ENCODE results near the gene SP4. TPM values are rescaled to one million over a fixed set of nuclear protein-coding genes. Genes with fewer than 3 reads are reported as not detected.

The SP4 gene
- total and polyA plus RNA-seq, 4 donors: 1.0 to 8.3 (median 5.1) TPM

DNA sequence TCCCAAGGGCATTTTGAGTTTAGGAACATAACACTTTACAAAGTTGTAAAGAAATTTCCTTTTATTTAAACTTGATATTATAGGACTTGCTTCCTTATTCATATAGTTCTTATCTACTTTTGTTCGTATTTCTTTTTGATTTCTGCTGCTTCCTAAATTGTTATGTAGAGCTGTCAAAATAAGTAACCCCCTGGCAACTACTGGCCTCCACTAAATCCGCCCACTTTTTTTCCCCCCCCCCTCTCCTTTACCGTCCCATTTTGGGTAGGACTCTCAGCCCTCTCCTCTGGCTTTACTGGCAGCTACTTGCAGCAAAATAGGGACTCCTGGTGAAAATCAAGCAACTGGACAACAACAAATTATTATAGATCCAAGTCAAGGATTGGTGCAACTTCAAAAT lies 1.1 kb downstream of the SP4 start:
- Histone ChIP-seq H3K36me3 (ENCODE audit: control insufficient read depth in 1 of 2, insufficient read depth in 2 of 2, low read length in 1 of 2) (no peaks in the 10 kb centered on the region), H3K9me3 (ENCODE audit: control insufficient read depth, low read length) (no peaks in the 10 kb centered on the region), H3K4me3 (ENCODE audit: low read length in 2 of 2) (peak overlapping the region in 1 of 2 donors; percentile 88), H3K27ac (ENCODE audit: low read depth in 1 of 2, low read length in 2 of 2) (no peak overlapping the region), H3K4me1 (ENCODE audit: control insufficient read depth in 1 of 2, insufficient read depth in 2 of 2, low read length in 2 of 2) (peaks cover 3 to 4% of the 10 kb centered on the region in 2 donors), H3K27me3 (ENCODE audit: control insufficient read depth in 1 of 2, insufficient read depth in 2 of 2, low read length in 1 of 2) (no peaks in the 10 kb centered on the region)
- ATAC-seq (ENCODE audit: low FRiP score): no peak
- intact Hi-C loops (cut with DNase I): loop anchor here in 1 of 2 donors (10.0 kb wide), 1 partner anchor 656 kb away; no protein-coding TSS in a partner anchor
- DNase-seq: no peak
- WGBS, 2 donors: 15 to 29% methylated on average over 3 of the region's 3 CpGs

- H3K27me3 ChIP-seq (ENCODE audit: control insufficient read depth in 1 of 2, insufficient read depth in 2 of 2, low read length in 1 of 2): no peaks in the 10 kb centered on the region
- no peak overlapping the region for H3K4me3 ChIP-seq (ENCODE audit: low read length in 2 of 2)
- H3K9me3 ChIP-seq (ENCODE audit: control insufficient read depth, low read length): no peaks in the 10 kb centered on the region
- DNase-seq (no peak), ATAC-seq (ENCODE audit: low FRiP score) (no peak)
- WGBS, 2 donors: 79% methylated on average over 8 of the region's 8 CpGs
- no peak overlapping the region for H3K27ac ChIP-seq (ENCODE audit: low read depth in 1 of 2, low read length in 2 of 2)
- H3K4me1 ChIP-seq (ENCODE audit: control insufficient read depth in 1 of 2, insufficient read depth in 2 of 2, low read length in 2 of 2): peaks cover 3 to 4% of the 10 kb centered on the region in 2 donors
- no peaks in the 10 kb centered on the region for H3K36me3 ChIP-seq (ENCODE audit: control insufficient read depth in 1 of 2, insufficient read depth in 2 of 2, low read length in 1 of 2)
- intact Hi-C loops (cut with DNase I): loop anchor here in 1 of 2 donors (10.0 kb wide), 1 partner anchor 655 kb away; no protein-coding TSS in a partner anchor
Measured at GRCh38 chr7:21429786-21430574, 2.1 kb downstream of the SP4 start.

DNA sequence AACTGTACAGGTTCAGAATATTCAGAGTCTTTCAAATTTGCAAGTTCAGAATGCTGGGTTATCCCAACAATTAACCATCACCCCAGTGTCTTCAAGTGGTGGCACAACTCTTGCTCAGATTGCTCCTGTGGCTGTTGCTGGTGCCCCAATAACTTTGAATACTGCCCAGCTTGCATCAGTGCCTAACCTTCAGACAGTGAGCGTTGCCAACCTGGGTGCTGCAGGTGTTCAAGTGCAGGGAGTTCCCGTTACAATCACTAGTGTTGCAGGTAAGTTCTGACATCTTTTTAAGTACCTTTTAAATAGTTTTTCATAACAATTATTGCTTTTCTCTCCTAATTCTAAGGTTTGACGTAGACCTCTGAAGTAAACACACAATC lies 2.7 kb downstream of the SP4 start:
- DNase-seq (no peak), ATAC-seq (ENCODE audit: low FRiP score) (no peak)
- Histone ChIP-seq H3K27me3 (ENCODE audit: control insufficient read depth in 1 of 2, insufficient read depth in 2 of 2, low read length in 1 of 2) (no peaks in the 10 kb centered on the region), H3K9me3 (ENCODE audit: control insufficient read depth, low read length) (no peaks in the 10 kb centered on the region), H3K27ac (ENCODE audit: low read depth in 1 of 2, low read length in 2 of 2) (no peak overlapping the region), H3K4me3 (ENCODE audit: low read length in 2 of 2) (no peak overlapping the region), H3K36me3 (ENCODE audit: control insufficient read depth in 1 of 2, insufficient read depth in 2 of 2, low read length in 1 of 2) (no peaks in the 10 kb centered on the region), H3K4me1 (ENCODE audit: control insufficient read depth in 1 of 2, insufficient read depth in 2 of 2, low read length in 2 of 2) (peaks cover 3 to 4% of the 10 kb centered on the region in 2 donors)
- 86 to 94% methylated on average over 3 of the region's 3 CpGs for WGBS, 2 donors
- intact Hi-C loops (cut with DNase I): no loop called here

GRCh38 chr7:21443149-21443841 lies 15.4 kb downstream of the SP4 start:
- Histone ChIP-seq H3K4me1 (ENCODE audit: control insufficient read depth in 1 of 2, insufficient read depth in 2 of 2, low read length in 2 of 2) (no peaks in the 10 kb centered on the region), H3K4me3 (ENCODE audit: low read length in 2 of 2) (no peak overlapping the region), H3K9me3 (ENCODE audit: control insufficient read depth, low read length) (no peaks in the 10 kb centered on the region), H3K27ac (ENCODE audit: low read depth in 1 of 2, low read length in 2 of 2) (no peak overlapping the region), H3K27me3 (ENCODE audit: control insufficient read depth in 1 of 2, insufficient read depth in 2 of 2, low read length in 1 of 2) (no peaks in the 10 kb centered on the region), H3K36me3 (ENCODE audit: control insufficient read depth in 1 of 2, insufficient read depth in 2 of 2, low read length in 1 of 2) (no peaks in the 10 kb centered on the region)
- ATAC-seq (ENCODE audit: low FRiP score) (no peak), DNase-seq (no peak)
- intact Hi-C loops (cut with DNase I): no loop called here
- WGBS, 2 donors: 94 to 95% methylated on average over 7 of the region's 7 CpGs

GRCh38 chr7:21448974-21449373 lies 21.1 kb downstream of the SP4 start:
- DNase-seq (no peak), ATAC-seq (ENCODE audit: low FRiP score) (no peak)
- H3K27me3 ChIP-seq (ENCODE audit: control insufficient read depth in 1 of 2, insufficient read depth in 2 of 2, low read length in 1 of 2): no peaks in the 10 kb centered on the region
- intact Hi-C loops (cut with DNase I): no loop called here
- no peak overlapping the region for H3K27ac ChIP-seq (ENCODE audit: low read depth in 1 of 2, low read length in 2 of 2)
- H3K4me3 ChIP-seq (ENCODE audit: low read length in 2 of 2): no peak overlapping the region
- no peaks in the 10 kb centered on the region for H3K4me1 ChIP-seq (ENCODE audit: control insufficient read depth in 1 of 2, insufficient read depth in 2 of 2, low read length in 2 of 2)
- peaks cover 0 to 3% of the 10 kb centered on the region in 2 donors for H3K36me3 ChIP-seq (ENCODE audit: control insufficient read depth in 1 of 2, insufficient read depth in 2 of 2, low read length in 1 of 2)
- 91 to 94% methylated on average over 6 of the region's 6 CpGs for WGBS, 2 donors
- H3K9me3 ChIP-seq (ENCODE audit: control insufficient read depth, low read length): no peaks in the 10 kb centered on the region

DNA sequence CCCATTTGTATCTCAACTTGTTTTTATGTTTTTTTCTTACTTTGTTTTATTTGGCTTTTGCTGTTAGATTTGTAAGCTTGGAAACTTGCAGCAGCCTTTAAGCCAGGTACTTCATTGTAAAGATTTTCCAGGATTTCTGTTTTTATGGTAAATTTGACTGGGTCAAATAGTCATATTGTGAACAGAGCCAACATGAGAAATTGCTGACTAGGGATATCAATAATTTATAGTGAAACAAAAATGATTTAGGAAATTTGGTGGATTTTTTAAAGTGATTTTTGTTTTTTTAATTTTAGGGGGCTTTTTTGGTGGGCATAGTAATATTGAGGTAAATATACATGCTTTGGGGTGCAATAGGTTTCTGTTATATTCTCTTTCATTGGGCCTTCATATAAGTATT lies 22.2 kb downstream of the SP4 start:
- Histone ChIP-seq H3K27ac (ENCODE audit: low read depth in 1 of 2, low read length in 2 of 2) (no peak overlapping the region), H3K27me3 (ENCODE audit: control insufficient read depth in 1 of 2, insufficient read depth in 2 of 2, low read length in 1 of 2) (no peaks in the 10 kb centered on the region), H3K9me3 (ENCODE audit: control insufficient read depth, low read length) (no peaks in the 10 kb centered on the region), H3K36me3 (ENCODE audit: control insufficient read depth in 1 of 2, insufficient read depth in 2 of 2, low read length in 1 of 2) (peaks cover 0 to 3% of the 10 kb centered on the region in 2 donors), H3K4me3 (ENCODE audit: low read length in 2 of 2) (no peak overlapping the region), H3K4me1 (ENCODE audit: control insufficient read depth in 1 of 2, insufficient read depth in 2 of 2, low read length in 2 of 2) (no peaks in the 10 kb centered on the region)
- ATAC-seq (ENCODE audit: low FRiP score) (no peak), DNase-seq (no peak)
- intact Hi-C loops (cut with DNase I): no loop called here

DNA sequence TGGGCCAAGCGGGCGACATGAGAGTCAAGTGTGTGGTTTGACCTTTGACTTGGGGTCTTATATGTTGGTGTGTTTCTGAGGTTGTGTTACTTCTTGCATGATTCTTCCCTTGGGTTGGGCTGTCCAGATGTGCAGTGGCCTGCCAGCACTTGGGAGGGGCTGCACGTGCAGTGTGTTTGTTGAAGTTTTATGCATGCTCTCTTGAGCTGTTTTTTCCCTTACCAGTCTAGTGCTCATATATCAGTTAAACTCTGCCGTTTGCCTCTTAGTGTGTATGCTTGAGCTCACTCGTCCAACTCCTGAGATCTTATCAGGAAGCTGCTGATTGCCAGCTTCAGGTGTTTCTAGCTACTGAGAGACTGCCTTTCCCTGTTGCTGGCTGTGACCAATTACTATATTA lies 23.1 kb downstream of the SP4 start:
- Histone ChIP-seq H3K9me3 (ENCODE audit: control insufficient read depth, low read length) (no peaks in the 10 kb centered on the region), H3K36me3 (ENCODE audit: control insufficient read depth in 1 of 2, insufficient read depth in 2 of 2, low read length in 1 of 2) (peaks cover 0 to 3% of the 10 kb centered on the region in 2 donors), H3K27ac (ENCODE audit: low read depth in 1 of 2, low read length in 2 of 2) (no peak overlapping the region), H3K4me3 (ENCODE audit: low read length in 2 of 2) (no peak overlapping the region), H3K27me3 (ENCODE audit: control insufficient read depth in 1 of 2, insufficient read depth in 2 of 2, low read length in 1 of 2) (no peaks in the 10 kb centered on the region), H3K4me1 (ENCODE audit: control insufficient read depth in 1 of 2, insufficient read depth in 2 of 2, low read length in 2 of 2) (no peaks in the 10 kb centered on the region)
- ATAC-seq (ENCODE audit: low FRiP score) (no peak), DNase-seq (no peak)
- WGBS, 2 donors: 88 to 91% methylated on average over 5 of the region's 5 CpGs
- intact Hi-C loops (cut with DNase I): no loop called here

- H3K36me3 ChIP-seq (ENCODE audit: control insufficient read depth in 1 of 2, insufficient read depth in 2 of 2, low read length in 1 of 2): no peaks in the 10 kb centered on the region
- ATAC-seq (ENCODE audit: low FRiP score) (no peak), DNase-seq (no peak)
- no peaks in the 10 kb centered on the region for H3K9me3 ChIP-seq (ENCODE audit: control insufficient read depth, low read length)
- H3K4me3 ChIP-seq (ENCODE audit: low read length in 2 of 2): no peak overlapping the region
- H3K27me3 ChIP-seq (ENCODE audit: control insufficient read depth in 1 of 2, insufficient read depth in 2 of 2, low read length in 1 of 2): no peaks in the 10 kb centered on the region
- peaks cover 0 to 3% of the 10 kb centered on the region in 2 donors for H3K4me1 ChIP-seq (ENCODE audit: control insufficient read depth in 1 of 2, insufficient read depth in 2 of 2, low read length in 2 of 2)
- H3K27ac ChIP-seq (ENCODE audit: low read depth in 1 of 2, low read length in 2 of 2): no peak overlapping the region
- intact Hi-C loops (cut with DNase I): no loop called here
Measured at GRCh38 chr7:21454182-21454581, 26.3 kb downstream of the SP4 start.

DNA sequence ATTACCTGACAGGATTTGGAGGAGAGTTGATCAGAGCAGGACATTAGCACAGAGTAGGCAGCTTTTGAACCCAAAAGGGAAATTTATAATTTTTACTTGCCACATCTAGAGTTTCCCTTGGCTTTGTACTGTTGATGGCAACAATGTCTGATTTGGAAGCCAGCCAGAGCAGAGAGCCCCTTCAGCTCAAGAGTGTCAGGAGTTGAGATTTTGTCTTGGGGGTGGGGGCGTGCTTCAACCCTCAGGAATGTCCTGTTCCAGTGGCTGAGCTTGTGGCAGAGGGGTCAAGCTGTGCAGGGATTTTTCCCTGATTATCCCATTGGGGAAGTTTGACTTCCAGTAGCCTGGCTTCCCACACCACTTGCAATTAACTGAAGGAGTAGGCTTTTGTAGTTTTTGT lies 27.0 kb downstream of the SP4 start:
- Histone ChIP-seq H3K4me3 (ENCODE audit: low read length in 2 of 2) (no peak overlapping the region), H3K27ac (ENCODE audit: low read depth in 1 of 2, low read length in 2 of 2) (no peak overlapping the region), H3K9me3 (ENCODE audit: control insufficient read depth, low read length) (no peaks in the 10 kb centered on the region), H3K36me3 (ENCODE audit: control insufficient read depth in 1 of 2, insufficient read depth in 2 of 2, low read length in 1 of 2) (no peaks in the 10 kb centered on the region), H3K4me1 (ENCODE audit: control insufficient read depth in 1 of 2, insufficient read depth in 2 of 2, low read length in 2 of 2) (peaks cover 0 to 3% of the 10 kb centered on the region in 2 donors), H3K27me3 (ENCODE audit: control insufficient read depth in 1 of 2, insufficient read depth in 2 of 2, low read length in 1 of 2) (no peaks in the 10 kb centered on the region)
- intact Hi-C loops (cut with DNase I): no loop called here
- no peak for DNase-seq
- no peak for ATAC-seq (ENCODE audit: low FRiP score)
- WGBS, 2 donors: 93 to 100% methylated on average over 1 of the region's 1 CpG

Measured in aorta (tissue), 5 donors.